Heart left ventricle (tissue), 13 donors: ENCODE data around the gene CCNC.

Source experiments
- POLR2A ChIP-seq, 2 donors: fragments of 450-650 bp; IDR thresholded peaks; one replicate each; pipeline ENCODE4 v1.6.1; 2017; ENCODE audit warnings: antibody characterized with exemption in 2 of 2, mild to moderate bottlenecking in 2 of 2, moderate library complexity in 2 of 2
- TF ChIP-seq, protein P1 (sequence below), 12 donors: fragments of 200-600 bp; sonication (generic) in 4 of 12; IDR thresholded peaks; one replicate each; pipeline versions ENCODE4 v1.5.0 to v1.8.0; 2018 to 2022; ENCODE audit warnings: antibody characterized with exemption in 12 of 12, mild to moderate bottlenecking in 5 of 12
- donor health status: ischemic (EF 13 %, LVEDD 7.1; RV severe dilation, severe dysfunction).
- donor health status: DM: no; HTN: yes; CAD: no.
- donor health status: DM: no; HTN: no; CAD: no.
- donor health status: ischemic (EF 25% LVEDD 6.9; RV normal size, moderate dysfunction).
- donor health status: ischemic (EF 25% LVEDD 5.7; RV mildly dilated, moderate dysfunction).
- donor health status: ischemic (EF 35%, LVEDD 5.7; RV mildly dilated, moderate dysfunction).
- donor health status: nonischemic (EF 11% LVEDD 7.7; RV severe dilation, severe dysfunction).
- donor health status: DM: yes; HTN: yes; CAD: no.
- donor health status: PGD.
- donor health status: ischemic (EF 29% LVEDD 5.4; RV normal size, mild dysfunction).
- donor health status: nonischemic (EF 23%, LVEDD 6.1; RV moderate dilation, normal function).

- TF ChIP-seq, protein P1, sequence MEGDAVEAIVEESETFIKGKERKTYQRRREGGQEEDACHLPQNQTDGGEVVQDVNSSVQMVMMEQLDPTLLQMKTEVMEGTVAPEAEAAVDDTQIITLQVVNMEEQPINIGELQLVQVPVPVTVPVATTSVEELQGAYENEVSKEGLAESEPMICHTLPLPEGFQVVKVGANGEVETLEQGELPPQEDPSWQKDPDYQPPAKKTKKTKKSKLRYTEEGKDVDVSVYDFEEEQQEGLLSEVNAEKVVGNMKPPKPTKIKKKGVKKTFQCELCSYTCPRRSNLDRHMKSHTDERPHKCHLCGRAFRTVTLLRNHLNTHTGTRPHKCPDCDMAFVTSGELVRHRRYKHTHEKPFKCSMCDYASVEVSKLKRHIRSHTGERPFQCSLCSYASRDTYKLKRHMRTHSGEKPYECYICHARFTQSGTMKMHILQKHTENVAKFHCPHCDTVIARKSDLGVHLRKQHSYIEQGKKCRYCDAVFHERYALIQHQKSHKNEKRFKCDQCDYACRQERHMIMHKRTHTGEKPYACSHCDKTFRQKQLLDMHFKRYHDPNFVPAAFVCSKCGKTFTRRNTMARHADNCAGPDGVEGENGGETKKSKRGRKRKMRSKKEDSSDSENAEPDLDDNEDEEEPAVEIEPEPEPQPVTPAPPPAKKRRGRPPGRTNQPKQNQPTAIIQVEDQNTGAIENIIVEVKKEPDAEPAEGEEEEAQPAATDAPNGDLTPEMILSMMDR (IDR thresholded peaks at IDR 0.05): peak in 1 of 12 donors; percentile 14
- peak in 1 of 2 donors; percentile 59 for TF ChIP-seq POLR2A (IDR thresholded peaks at IDR 0.05)
Observed at GRCh38 chr6:99568103-99568933, at the start of gene CCNC.
